ENCODE results near the gene ENSA.
"Not testable (repeated sequence)": the region's sequence is repeated elsewhere in the genome, so short reads cannot be mapped to it uniquely, and the experiment has no call there.

Gene ENSA, protein sequence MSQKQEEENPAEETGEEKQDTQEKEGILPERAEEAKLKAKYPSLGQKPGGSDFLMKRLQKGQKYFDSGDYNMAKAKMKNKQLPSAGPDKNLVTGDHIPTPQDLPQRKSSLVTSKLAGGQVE

DNA sequence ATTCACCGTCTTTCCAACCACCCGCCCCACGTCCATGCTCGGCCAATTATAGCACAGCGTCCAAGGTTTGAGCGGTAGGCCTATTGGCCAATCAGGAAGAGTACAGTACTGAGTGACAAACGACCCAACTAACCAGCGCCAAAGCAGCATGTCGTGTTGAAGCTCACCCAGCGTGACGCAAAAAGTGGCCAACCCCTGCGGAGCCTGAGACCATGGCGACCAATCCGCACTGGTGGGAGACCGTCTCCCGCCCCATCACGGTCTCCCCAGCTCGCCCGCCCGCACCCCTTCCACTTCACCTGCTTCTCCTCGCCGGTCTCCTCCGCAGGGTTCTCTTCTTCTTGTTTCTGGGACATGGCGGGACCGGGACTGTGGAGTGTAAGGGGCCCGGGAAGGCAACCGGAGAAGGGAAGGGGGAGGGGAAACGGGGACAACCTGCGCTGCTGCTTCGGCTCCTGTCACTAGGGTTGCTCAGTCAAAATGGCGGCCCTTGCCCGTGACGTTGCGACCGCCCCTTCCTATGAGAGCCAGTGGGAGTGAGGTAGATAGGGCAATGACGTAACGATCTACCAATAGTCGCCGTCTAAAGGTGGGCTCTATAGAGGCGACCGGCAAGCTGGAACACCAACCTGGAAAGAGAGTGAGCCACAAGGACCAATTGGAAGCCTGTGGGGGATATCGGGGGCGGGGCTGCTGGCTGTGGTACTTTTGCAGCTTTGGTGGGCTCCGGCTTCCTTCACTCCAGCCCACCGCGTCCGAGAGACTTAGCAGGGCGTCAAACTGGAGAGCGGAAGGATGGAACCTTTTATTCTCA is at the start of gene ENSA:
TSS of gene ENSA (minus strand) at position 498 of the 814 bp plus-strand sequence. CDS start at position 356, 142 bp downstream.
- peak; percentile 86 to 97 for DNase-seq

GRCh38 chr1:150678988-150679387 is 49.6 kb upstream of the ENSA start:
- DNase-seq: no peak

- DNase-seq: no peak
Measured at GRCh38 chr1:150674881-150675280, 45.5 kb upstream of the ENSA start.

DNA sequence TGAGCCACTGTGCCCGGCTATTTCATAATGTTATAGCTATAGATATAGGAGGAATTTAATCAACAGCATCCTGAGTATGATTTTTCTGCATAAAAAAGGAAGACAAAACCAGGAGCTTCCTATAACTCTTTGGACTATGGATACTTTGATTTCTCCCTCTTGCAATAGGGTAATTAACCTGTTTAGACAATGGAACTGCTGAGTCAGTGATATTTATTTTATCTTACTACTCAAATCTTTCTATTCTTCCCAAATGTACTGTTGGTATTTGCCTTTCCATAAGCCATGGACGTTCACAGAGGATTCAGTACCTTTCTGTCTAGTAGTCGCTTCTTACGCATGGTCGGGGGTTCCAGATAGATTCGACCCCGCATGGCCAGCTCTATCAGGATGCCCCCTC is 33.9 kb upstream of the ENSA start:
- DNase-seq: no peak

GRCh38 chr1:150662811-150663210 is 33.4 kb upstream of the ENSA start:
- DNase-seq: no peak

- no peak for DNase-seq
Measured at GRCh38 chr1:150661156-150661555, 31.7 kb upstream of the ENSA start.

DNA sequence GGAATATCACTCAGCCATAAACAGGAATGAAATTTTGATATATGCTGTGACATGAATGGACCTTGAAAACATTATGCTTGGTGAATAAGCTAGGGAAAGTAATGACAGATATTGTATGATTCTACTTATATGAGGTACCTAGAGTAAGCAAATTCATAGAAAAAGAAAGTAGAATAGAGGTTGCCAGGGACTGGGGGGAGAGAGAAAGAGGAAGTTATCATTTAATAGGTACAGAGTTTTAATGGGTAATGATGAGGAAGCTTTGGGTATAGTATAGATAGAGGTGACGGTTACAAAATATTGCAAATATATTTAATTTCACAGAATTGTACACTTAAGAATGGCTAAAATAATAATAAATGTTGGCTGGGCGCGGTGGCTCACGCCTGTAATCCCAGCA is 31.2 kb upstream of the ENSA start:
- DNase-seq: no peak

DNA sequence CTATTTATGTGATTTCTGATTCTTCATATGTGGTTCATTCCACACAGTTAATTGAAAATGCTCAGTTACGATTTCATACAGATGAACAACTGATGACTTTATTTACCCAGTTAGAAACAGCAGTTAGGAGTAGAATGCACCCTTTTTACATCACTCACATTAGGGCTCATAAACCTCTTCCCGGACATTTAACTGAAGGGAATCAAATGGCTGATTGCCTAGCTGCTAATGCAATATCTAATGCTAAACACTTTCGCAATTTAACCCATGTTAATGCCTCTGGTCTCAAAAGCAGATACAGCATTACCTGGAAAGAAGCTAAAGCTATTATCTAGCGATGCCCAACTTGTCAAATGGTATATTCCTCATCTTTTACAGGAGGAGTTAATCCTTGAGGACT is 27.7 kb upstream of the ENSA start:
- not testable (repeated sequence) for DNase-seq

DNA sequence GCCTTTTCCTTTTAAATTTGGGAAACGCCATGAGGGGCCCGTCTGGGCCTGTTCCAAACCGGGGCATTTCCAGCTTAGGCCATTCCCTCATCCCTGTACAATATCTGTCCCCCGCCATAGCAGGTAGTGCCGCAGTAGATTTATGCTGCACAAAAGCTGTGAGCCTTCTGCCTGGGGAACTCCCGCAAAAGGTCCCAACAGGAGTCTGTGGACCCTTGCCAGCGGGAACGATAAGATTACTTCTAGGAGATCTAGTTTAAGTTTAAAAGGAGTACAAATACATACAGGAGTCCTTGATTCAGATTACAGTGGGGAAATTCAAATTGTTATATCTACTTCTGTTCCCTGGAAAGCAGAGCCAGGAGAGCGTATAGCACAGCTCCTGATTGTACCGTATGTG is 25.2 kb upstream of the ENSA start:
- DNase-seq: not testable (repeated sequence)

DNA sequence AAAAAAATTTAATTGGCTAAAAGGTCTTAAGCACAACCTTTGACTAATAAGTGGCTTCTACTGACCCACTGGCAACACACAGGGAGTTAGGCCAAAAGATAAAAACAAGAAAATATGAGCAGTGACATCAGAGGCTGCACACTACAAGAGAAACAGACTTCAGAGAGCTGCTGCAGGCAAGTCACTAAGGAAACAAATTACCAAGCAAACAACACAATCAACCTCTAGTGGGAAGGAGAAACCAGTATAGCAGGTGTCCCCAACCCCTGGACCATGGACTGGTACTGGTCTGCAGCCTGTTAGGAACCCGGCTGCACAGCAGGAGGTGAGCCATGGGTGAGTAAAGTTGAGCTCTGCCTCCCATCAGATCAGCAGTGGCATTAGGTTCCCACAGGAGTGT is 20.8 kb upstream of the ENSA start:
- no peak for DNase-seq

GRCh38 chr1:150649441-150650075 is 20.1 kb upstream of the ENSA start:
- DNase-seq: no peak

DNA sequence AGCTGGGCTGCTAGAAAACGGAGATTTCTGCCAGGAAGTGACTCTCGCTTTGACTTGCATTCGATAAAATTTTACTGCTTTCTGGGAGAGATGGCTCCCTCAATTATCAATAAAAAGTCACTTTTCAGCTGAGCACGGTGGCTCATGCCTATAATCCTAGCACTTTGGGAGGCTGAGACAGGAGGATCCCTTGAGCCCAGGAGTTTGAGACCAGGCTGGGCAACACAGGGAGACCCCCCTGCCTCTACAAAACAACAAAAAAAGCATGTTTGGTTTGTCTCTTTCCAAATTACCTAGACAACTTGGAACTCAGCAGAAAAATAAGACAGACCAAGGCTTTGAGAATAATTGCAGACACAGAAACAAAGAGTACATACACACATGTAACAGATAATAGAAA is 12.9 kb upstream of the ENSA start:
- no peak for DNase-seq

- not testable (repeated sequence) for DNase-seq
Measured at GRCh38 chr1:150641126-150641815, 11.9 kb upstream of the ENSA start.

GRCh38 chr1:150638430-150638829 is 9.0 kb upstream of the ENSA start:
- DNase-seq: not testable (repeated sequence)

- not testable (repeated sequence) for DNase-seq
Measured at GRCh38 chr1:150634839-150635622, 5.6 kb upstream of the ENSA start.

DNA sequence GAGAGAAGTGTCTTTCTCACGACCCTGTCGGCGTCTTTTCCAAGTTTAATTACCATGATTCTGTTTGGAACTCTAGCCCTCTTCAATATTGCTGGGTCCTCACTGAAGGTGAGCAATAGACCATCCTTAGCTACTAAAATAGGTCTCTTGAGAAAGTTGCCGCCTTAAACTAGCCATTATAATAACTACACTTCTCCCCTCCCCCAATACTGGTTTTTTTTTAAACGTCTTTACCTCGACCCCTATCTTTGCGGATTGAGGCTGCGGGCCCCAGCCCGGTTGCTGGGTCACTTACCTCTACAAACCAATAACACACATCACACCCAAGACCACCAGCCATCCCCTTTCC is 672 bp downstream of the ENSA start:
- no peak for DNase-seq

- no peak for DNase-seq
Measured at GRCh38 chr1:150627826-150628410, 1.5 kb downstream of the ENSA start.

GRCh38 chr1:150626150-150626549 is 3.3 kb downstream of the ENSA start:
- peak in 1 of 2 experiments; percentile 30 for DNase-seq

GRCh38 chr1:150624546-150624945 is 4.9 kb downstream of the ENSA start:
- not testable (repeated sequence) for DNase-seq

- not testable (repeated sequence) for DNase-seq
Measured at GRCh38 chr1:150624134-150624533, 5.3 kb downstream of the ENSA start.

DNA sequence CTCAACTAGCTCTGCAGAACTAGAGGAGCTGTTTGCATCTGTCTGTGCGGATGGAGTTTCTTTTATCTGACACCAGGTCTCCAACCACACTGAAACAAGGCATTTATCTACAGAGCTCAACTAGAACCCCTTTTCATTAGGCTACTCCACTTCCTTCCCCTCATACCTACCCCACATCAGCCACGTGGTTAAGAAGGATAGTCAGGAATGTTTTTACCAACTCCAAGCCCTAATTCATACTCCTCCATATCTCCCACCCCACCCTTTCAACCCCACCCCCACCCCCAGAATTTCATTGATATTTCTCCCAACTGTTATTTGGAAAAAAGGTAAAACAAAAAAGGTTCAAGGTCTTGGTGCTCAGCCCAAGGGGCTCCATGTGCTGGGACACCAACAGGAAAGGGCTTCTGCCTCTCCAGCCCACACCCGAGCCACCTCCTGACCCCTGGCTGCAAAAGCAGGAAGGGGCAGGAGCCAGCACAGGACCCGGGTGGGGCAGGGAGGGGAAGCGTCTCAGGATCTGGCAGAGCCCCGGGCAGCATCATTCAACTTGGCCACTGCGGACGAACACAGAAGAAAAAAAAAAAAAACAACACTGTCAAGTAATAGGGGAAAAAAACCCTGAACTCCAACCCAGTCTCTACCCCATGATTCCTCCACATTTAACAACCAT is 7.0 kb downstream of the ENSA start:
- no peak for DNase-seq

Data from stimulated activated CD4-positive, alpha-beta T cell treated with anti-CD3 and anti-CD28 coated beads, Interleukin-4, amount 100 ng/mL, for 4 hours (primary cell).